NT2/D1 (cell line): ENCODE data around the gene LRP1-AS.

Source experiments
- DNase-seq: peaks from one replicate; pipeline ENCODE4 v3.0.0-alpha.2; 2011; ENCODE audit warnings: low read depth, low spot score
- H3K27me3 ChIP-seq: 2 replicates; pipeline ENCODE4 v1.6.0; 2011; ENCODE audit warnings: mild to moderate bottlenecking; ENCODE audit not compliant: insufficient read length, insufficient read depth
- H3K36me3 ChIP-seq: 2 replicates; pipeline ENCODE4 v1.6.1; 2011; ENCODE audit warnings: mild to moderate bottlenecking, low read length, mixed read lengths; ENCODE audit not compliant: insufficient read depth, insufficient read length
- H3K4me1 ChIP-seq: 2 replicates; pipeline ENCODE4 v1.5.1; 2011; ENCODE audit not compliant: insufficient read depth, insufficient read length
- H3K4me3 ChIP-seq: 2 replicates; pipeline ENCODE4 v1.5.1; 2011; ENCODE audit warnings: low read depth; ENCODE audit not compliant: insufficient read length
- H3K9ac ChIP-seq: 2 replicates; pipeline ENCODE4 v1.6.0; 2011; ENCODE audit warnings: low read depth; ENCODE audit not compliant: insufficient read length
- H3K9me3 ChIP-seq: 2 replicates; pipeline ENCODE4 v1.5.1; 2011; ENCODE audit warnings: mild to moderate bottlenecking, low read length; ENCODE audit not compliant: insufficient read depth
- SUZ12 ChIP-seq: IDR thresholded peaks from 2 replicates; pipeline ENCODE4 v1.6.1; 2011; ENCODE audit not compliant: insufficient read length, insufficient read depth; ENCODE audit errors: extremely low read depth
- YY1 ChIP-seq: IDR thresholded peaks from 2 replicates; pipeline ENCODE4 v1.6.1; 2011; ENCODE audit not compliant: insufficient read length, insufficient read depth
- ZNF274 ChIP-seq: IDR thresholded peaks from 2 replicates; pipeline ENCODE4 v1.6.1; 2011; ENCODE audit warnings: mild to moderate bottlenecking, low read depth, low read length

LRP1-AS gene

DNA sequence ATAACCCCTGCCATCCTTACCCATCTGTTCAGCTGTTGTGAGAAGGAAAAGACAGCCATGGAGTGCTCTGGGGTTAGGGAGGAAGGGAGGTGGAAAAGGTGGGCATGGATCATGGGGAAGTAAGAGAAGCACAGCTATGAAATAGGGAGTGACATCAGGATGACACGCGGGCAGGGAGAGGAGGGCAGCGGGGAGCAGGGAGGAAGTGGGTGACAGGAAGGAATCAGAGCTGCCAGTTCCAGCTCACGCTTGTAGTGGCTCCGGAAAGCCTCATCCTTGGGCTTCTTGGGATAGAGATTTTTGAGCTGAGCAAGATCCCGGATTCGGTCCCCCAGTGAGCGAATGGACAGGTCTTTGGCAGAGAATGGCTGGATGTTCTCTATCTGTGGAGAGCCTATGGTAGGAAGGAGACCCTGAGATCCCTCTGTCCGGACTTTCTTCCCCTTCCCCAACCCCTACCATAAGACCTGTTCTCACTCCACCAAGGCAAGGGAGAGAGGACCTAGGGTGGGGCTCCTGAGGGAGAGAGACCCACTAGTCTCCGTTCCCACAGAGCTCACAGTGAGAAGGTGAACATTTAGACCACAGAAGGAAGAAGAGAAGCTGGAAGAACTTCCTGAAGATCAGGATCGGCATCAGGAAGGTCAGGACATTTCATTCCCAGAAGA is 48.2 kb downstream of the LRP1-AS start:
- peaks cover 21% of the 10 kb centered on the region for H3K4me1 ChIP-seq
- H3K27me3 ChIP-seq = no peaks in the 10 kb centered on the region
- H3K36me3 ChIP-seq = peaks cover 85% of the 10 kb centered on the region
- TF ChIP-seq ZNF274 (no peak), SUZ12 (no peak), YY1 (no peak)
- DNase-seq = no peak
- H3K9me3 ChIP-seq = no peaks in the 10 kb centered on the region
- H3K9ac ChIP-seq = no peak overlapping the region
- no peak overlapping the region for H3K4me3 ChIP-seq

GRCh38 chr12:57098546-57098945 is 48.9 kb downstream of the LRP1-AS start:
- TF ChIP-seq ZNF274 (no peak), SUZ12 (no peak), YY1 (no peak)
- DNase-seq = no peak
- Histone ChIP-seq H3K27me3 (no peaks in the 10 kb centered on the region), H3K36me3 (peaks cover 81% of the 10 kb centered on the region), H3K4me1 (peaks cover 24% of the 10 kb centered on the region), H3K4me3 (no peak overlapping the region), H3K9me3 (no peaks in the 10 kb centered on the region), H3K9ac (no peak overlapping the region)

GRCh38 chr12:57097554-57097835 is 49.9 kb downstream of the LRP1-AS start:
- Histone ChIP-seq H3K27me3 (no peaks in the 10 kb centered on the region), H3K4me3 (no peak overlapping the region), H3K9ac (no peak overlapping the region), H3K9me3 (no peaks in the 10 kb centered on the region), H3K36me3 (peaks cover 86% of the 10 kb centered on the region), H3K4me1 (peaks cover 28% of the 10 kb centered on the region)
- TF ChIP-seq ZNF274 (no peak), SUZ12 (no peak), YY1 (no peak)
- DNase-seq = no peak

DNA sequence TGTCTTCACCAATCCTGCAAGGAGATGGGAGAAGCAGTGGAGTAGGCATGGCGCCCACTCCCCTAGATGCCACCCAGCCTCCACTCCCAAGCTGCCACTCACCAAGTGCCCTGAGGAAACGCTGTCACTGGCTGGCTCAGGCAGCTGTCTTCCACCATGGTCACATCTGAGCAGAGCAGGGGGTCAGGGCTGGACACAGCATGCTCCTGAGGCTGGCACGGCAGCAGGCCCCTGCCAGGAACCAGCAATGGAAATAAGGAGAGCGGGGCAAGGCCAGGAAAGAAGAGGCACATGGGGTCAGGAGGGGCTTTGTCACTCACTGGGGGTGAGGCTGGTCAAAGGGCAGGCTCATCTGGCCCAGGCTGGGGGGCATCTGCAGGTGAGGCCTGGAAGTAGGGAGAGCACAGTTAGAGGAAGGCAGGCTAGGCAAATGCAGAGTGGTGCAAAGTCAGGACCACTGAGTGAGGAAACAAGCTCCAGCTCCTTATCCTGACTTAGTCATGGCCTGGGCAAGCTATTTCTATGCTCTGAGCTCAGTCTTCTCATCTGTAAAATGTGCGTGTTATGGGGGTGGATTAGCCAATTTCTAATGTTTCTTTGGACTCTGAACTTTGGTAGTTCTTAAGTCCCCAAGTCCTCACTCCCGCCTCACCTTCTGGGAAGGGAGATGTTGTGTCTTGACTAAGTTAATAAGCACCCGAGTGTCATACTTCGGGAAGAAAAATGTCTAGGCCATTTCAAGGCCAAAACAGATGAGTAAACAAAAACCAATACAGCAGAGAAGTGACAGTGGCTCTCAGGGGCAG is 50.5 kb downstream of the LRP1-AS start:
- no peak for TF ChIP-seq ZNF274
- no peak for TF ChIP-seq YY1
- TF ChIP-seq SUZ12 = no peak
- Histone ChIP-seq H3K36me3 (peaks cover 86% of the 10 kb centered on the region), H3K4me1 (peaks cover 23% of the 10 kb centered on the region), H3K9ac (no peak overlapping the region), H3K4me3 (no peak overlapping the region), H3K27me3 (no peaks in the 10 kb centered on the region), H3K9me3 (no peaks in the 10 kb centered on the region)
- no peak for DNase-seq

DNA sequence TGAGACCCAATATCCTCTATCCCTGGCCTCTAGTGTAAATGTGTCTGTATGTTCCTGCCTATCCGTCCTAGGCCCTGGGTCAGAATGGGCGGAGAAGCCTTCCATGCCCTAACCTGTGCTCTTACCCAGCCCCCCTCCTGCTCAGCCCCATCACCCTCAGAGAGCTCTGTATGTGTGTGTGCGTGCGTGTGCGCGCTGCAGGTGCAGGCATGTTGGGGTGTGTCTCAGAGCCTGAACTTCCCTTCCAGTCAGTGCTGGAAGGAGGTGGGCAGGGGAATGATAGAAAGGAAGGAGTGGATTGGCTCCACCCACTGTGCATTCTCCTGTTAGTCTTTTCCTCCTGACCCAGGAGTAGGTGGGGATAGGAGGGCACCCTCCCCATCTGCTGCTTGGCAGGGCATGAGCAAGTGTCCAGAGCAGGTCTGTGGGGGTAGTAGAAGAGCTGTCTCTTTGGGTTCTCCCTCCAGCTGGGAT is 51.3 kb downstream of the LRP1-AS start:
- Histone ChIP-seq H3K4me1 (peaks cover 26% of the 10 kb centered on the region), H3K4me3 (no peak overlapping the region), H3K9ac (no peak overlapping the region), H3K36me3 (peaks cover 91% of the 10 kb centered on the region), H3K27me3 (no peaks in the 10 kb centered on the region), H3K9me3 (no peaks in the 10 kb centered on the region)
- DNase-seq = no peak
- TF ChIP-seq YY1 = no peak
- TF ChIP-seq ZNF274 = no peak
- TF ChIP-seq SUZ12 = no peak

DNA sequence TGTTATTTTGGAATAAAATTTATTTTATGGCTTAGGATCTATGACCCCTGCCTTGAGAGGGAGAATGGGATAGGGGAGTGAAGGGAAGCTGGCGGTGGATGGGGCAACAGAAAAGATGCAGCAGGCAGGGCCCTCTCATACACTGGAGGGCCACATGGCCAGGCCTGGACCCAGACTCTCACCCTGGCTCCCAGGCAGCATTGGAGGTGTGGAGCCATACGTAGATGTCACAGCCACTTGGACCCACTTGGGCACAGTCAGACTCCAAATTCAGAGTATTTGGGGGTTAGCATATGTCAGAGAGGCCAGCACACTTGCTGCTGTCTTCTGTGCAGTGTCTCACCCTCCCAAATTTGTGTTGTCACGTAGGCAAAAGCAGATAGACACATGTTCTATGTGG is 52.0 kb downstream of the LRP1-AS start:
- H3K9me3 ChIP-seq = no peaks in the 10 kb centered on the region
- peaks cover 33% of the 10 kb centered on the region for H3K4me1 ChIP-seq
- H3K36me3 ChIP-seq = peaks cover 96% of the 10 kb centered on the region
- H3K4me3 ChIP-seq = no peak overlapping the region
- H3K27me3 ChIP-seq = no peaks in the 10 kb centered on the region
- TF ChIP-seq SUZ12 (no peak), ZNF274 (no peak), YY1 (no peak)
- DNase-seq = no peak
- peak overlapping the region; percentile 50 for H3K9ac ChIP-seq
